IMR-90 (cell line): ENCODE measurements around the gene NPTX1. TPM values are rescaled to one million over a fixed set of nuclear protein-coding genes. Genes with fewer than 3 reads are reported as not detected.

ENCODE experiments used
- ATAC-seq: fragments of 200-7000 bp; cut with Tn5 transposase; 2 replicates; pipeline ENCODE4 v1.9.1; 2020; ENCODE audit warnings: low read depth, mild to moderate bottlenecking, moderate library complexity
- BruUV-seq: library from RNA; stranded (reverse); fragments of 400-500 nt; replicated peaks from 2 replicates; lab custom pipeline; 2021; lab: Mats Ljungman, UMichigan
- CTCF ChIA-PET: fragments of 300-600 bp; formaldehyde crosslinking; extraction: SDS; loops from one replicate; lab custom pipeline; 2021; ENCODE audit warnings: antibody characterized with exemption; lab: Yijun Ruan, JAX
- POLR2A ChIA-PET: fragments of 300-600 bp; sonication (Branson Sonifier 250); formaldehyde crosslinking; loops from one replicate; lab custom pipeline; 2022; ENCODE audit warnings: antibody characterized with exemption; ENCODE audit not compliant: unreplicated experiment; lab: Charles Lee
- DNase-seq: peaks from one replicate; pipeline ENCODE4 v3.0.0; 2013
- H2AFZ ChIP-seq: replicated peaks from 2 replicates; pipeline ENCODE3; 2013; ENCODE audit warnings: low read length, mild to moderate bottlenecking; ENCODE audit not compliant: poor library complexity
- H2AK5ac ChIP-seq: 2 replicates; pipeline ENCODE4 v1.6.1; 2013; ENCODE audit warnings: low read depth, low read length, inconsistent platforms
- H2AK9ac ChIP-seq: replicated peaks from 2 replicates; pipeline ENCODE3; 2013; ENCODE audit warnings: mild to moderate bottlenecking, low read depth, low read length, moderate library complexity; ENCODE audit not compliant: poor library complexity
- H2BK120ac ChIP-seq: 2 replicates; pipeline ENCODE4 v1.6.1; 2013; ENCODE audit warnings: low read depth, low read length, inconsistent platforms
- H2BK15ac ChIP-seq: 3 replicates; pipeline ENCODE4 v1.6.1; 2013; ENCODE audit warnings: low read depth, low read length, inconsistent platforms
- H2BK20ac ChIP-seq: 2 replicates; pipeline ENCODE4 v1.6.1; 2013; ENCODE audit warnings: low read depth, mild to moderate bottlenecking, inconsistent platforms, low read length, moderate library complexity
- H2BK5ac ChIP-seq: 2 replicates; pipeline ENCODE4 v1.6.1; 2013; ENCODE audit warnings: mild to moderate bottlenecking, low read depth, low read length, inconsistent platforms; ENCODE audit not compliant: poor library complexity, severe bottlenecking
- H3K14ac ChIP-seq: replicated peaks from 2 replicates; pipeline ENCODE4 v1.6.1; 2013; ENCODE audit warnings: low read depth, low read length, inconsistent platforms
- H3K18ac ChIP-seq: 2 replicates; pipeline ENCODE4 v1.6.1; 2013; ENCODE audit warnings: low read depth, low read length, control low read depth
- H3K23ac ChIP-seq: 2 replicates; pipeline ENCODE4 v1.6.1; 2013; ENCODE audit warnings: low read depth, low read length, inconsistent platforms
- H3K27ac ChIP-seq: 2 replicates; pipeline ENCODE4 v1.5.1; 2013; ENCODE audit warnings: mild to moderate bottlenecking, control low read depth, low read length; ENCODE audit not compliant: insufficient read depth
- H3K27me3 ChIP-seq: 2 replicates; pipeline ENCODE4 v1.6.1; 2013; ENCODE audit warnings: low read length; ENCODE audit not compliant: control insufficient read depth, insufficient read depth
- H3K36me3 ChIP-seq: 2 replicates; pipeline ENCODE4 v1.6.1; 2013; ENCODE audit warnings: low read length, mixed read lengths; ENCODE audit not compliant: control insufficient read depth, insufficient read depth
- H3K4ac ChIP-seq: 2 replicates; pipeline ENCODE4 v1.6.1; 2013; ENCODE audit warnings: low read depth, low read length, inconsistent platforms
- H3K4me1 ChIP-seq: 2 replicates; pipeline ENCODE4 v1.6.1; 2013; ENCODE audit warnings: low read length, mixed read lengths; ENCODE audit not compliant: control insufficient read depth, insufficient read depth
- H3K4me2 ChIP-seq: 2 replicates; pipeline ENCODE4 v1.6.1; 2013; ENCODE audit warnings: low read depth, mild to moderate bottlenecking, control low read depth, low read length, moderate library complexity
- H3K4me3 ChIP-seq: 2 replicates; pipeline ENCODE4 v1.5.1; 2013; ENCODE audit warnings: low read depth, mild to moderate bottlenecking, control low read depth, low read length, moderate library complexity; ENCODE audit not compliant: insufficient read depth
- H3K56ac ChIP-seq: 2 replicates; pipeline ENCODE4 v1.6.1; 2013; ENCODE audit warnings: low read length, inconsistent platforms; ENCODE audit not compliant: insufficient read depth; ENCODE audit errors: extremely low read depth
- H3K79me1 ChIP-seq, 2 experiments: 2 replicates each; pipeline ENCODE4 v1.6.1; 2013; ENCODE audit warnings: low read length in 2 of 2, inconsistent platforms in 1 of 2, low read depth in 1 of 2
- H3K9ac ChIP-seq: 2 replicates; pipeline ENCODE4 v1.6.1; 2013; ENCODE audit warnings: low read depth, low read length, control low read depth
- H3K9me1 ChIP-seq: 2 replicates; pipeline ENCODE4 v1.6.1; 2013; ENCODE audit warnings: low read length, inconsistent platforms; ENCODE audit not compliant: insufficient read depth
- H3K9me3 ChIP-seq: 2 replicates; pipeline ENCODE4 v1.6.1; 2013; ENCODE audit warnings: low read length; ENCODE audit not compliant: control insufficient read depth, insufficient read depth
- H4K20me1 ChIP-seq: 2 replicates; pipeline ENCODE4 v1.6.1; 2013; ENCODE audit warnings: low read length, inconsistent platforms; ENCODE audit not compliant: insufficient read depth
- H4K5ac ChIP-seq: 2 replicates; pipeline ENCODE4 v1.6.1; 2013; ENCODE audit warnings: mild to moderate bottlenecking, low read depth, low read length, control low read depth
- H4K8ac ChIP-seq, 2 experiments: 2 replicates each; pipeline ENCODE4 v1.6.1; 2013; ENCODE audit warnings: low read depth in 2 of 2, low read length in 2 of 2, control low read depth in 1 of 2, inconsistent platforms in 1 of 2
- H4K91ac ChIP-seq: 2 replicates; pipeline ENCODE4 v1.6.1; 2013; ENCODE audit warnings: low read depth, low read length, inconsistent platforms; ENCODE audit not compliant: insufficient read depth
- CEBPB ChIP-seq: IDR thresholded peaks from 2 replicates; pipeline ENCODE4 v1.6.1; 2012; ENCODE audit warnings: low read depth, low read length, improper control_type of control experiment
- CHD1 ChIP-seq: IDR thresholded peaks from 2 replicates; pipeline ENCODE4 v1.6.1; 2012; ENCODE audit warnings: low read depth, low read length, improper control_type of control experiment
- CTCF ChIP-seq: conservative IDR thresholded peaks from 2 replicates; pipeline ENCODE4 v1.5.1; 2012; ENCODE audit warnings: mild to moderate bottlenecking, low read depth, low read length, improper control_type of control experiment
- FOS ChIP-seq: fragments of 150-350 bp; IDR thresholded peaks from 2 replicates; pipeline ENCODE4 v1.6.1; 2016; ENCODE audit warnings: low read depth, low read length
- MAFK ChIP-seq: IDR thresholded peaks from 2 replicates; pipeline ENCODE4 v1.6.1; 2012; ENCODE audit warnings: low read depth, low read length, improper control_type of control experiment
- MAZ ChIP-seq: IDR thresholded peaks from 2 replicates; pipeline ENCODE4 v1.6.1; 2012; ENCODE audit warnings: low read depth, mild to moderate bottlenecking, low read length, improper control_type of control experiment, moderate library complexity, borderline replicate concordance
- RAD21 ChIP-seq: IDR thresholded peaks from 2 replicates; pipeline ENCODE4 v1.6.1; 2012; ENCODE audit warnings: low read length, improper control_type of control experiment
- RFX5 ChIP-seq: IDR thresholded peaks from 2 replicates; pipeline ENCODE4 v1.8.0; 2012; ENCODE audit warnings: low read depth, mild to moderate bottlenecking, low read length, moderate library complexity
- WGBS, 2 experiments: methylation state at CpG; one replicate each; pipeline versions ENCODE4 v1.1.5 to v1.1.7; 2013; ENCODE audit warnings: missing lambda C conversion rate in 2 of 2; ENCODE audit not compliant: insufficient read length in 1 of 2; ENCODE audit errors: extremely low coverage in 2 of 2; 5-methylcytosine and 5-hydroxymethylcytosine counted together
- dilution Hi-C: fragments of 300-500 bp; cut with HindIII; formaldehyde crosslinking; loops from one replicate; pipeline ENCODE4 v1.14.3; 2018; ENCODE audit warnings: low sequenced_read_pairs; ENCODE audit not compliant: unreplicated experiment
- in situ Hi-C: fragments of 300-500 bp; cut with MboI; formaldehyde crosslinking; loops from 3 replicates; pipeline ENCODE4 v1.14.3; 2019; ENCODE audit warnings: low sequenced_read_pairs, inconsistent platforms, mixed read lengths
- intact Hi-C: fragments of 100-400 bp; cut with micrococcal nuclease; formaldehyde crosslinking; loops from 2 replicates; pipeline ENCODE4 v1.10.0; 2022
- polyA plus RNA-seq, 3 experiments: library from polyadenylated mRNA; depleted of rRNA; stranded (reverse); fragments of >200 nt; gene quantifications; 2 replicates each; pipeline ENCODE4 v1.2.3, GENCODE V29; 2012; ENCODE audit warnings: low replicate concordance in 1 of 3
- total RNA-seq: library from RNA; depleted of rRNA; stranded (reverse); fragments of >200 nt; gene quantifications from 2 replicates; pipeline ENCODE4 v1.2.3, GENCODE V29; 2012
- TF ChIP-seq, protein P1 (sequence below): fragments of 150-350 bp; IDR thresholded peaks from 2 replicates; pipeline ENCODE4 v1.6.1; 2017; ENCODE audit warnings: mild to moderate bottlenecking, antibody characterized with exemption, low read length, low read depth

The NPTX1 gene
- total and polyA plus RNA-seq, 2 of the 4 experiments (the other 2 are of a cell fraction), result 20.8 to 39.5 TPM

GRCh38 chr17:80428796-80429195 is 47.6 kb downstream of the NPTX1 start:
- H3K56ac ChIP-seq, result no peak overlapping the region
- H3K27ac ChIP-seq, result no peak overlapping the region
- no peaks in the 10 kb centered on the region for H3K9me3 ChIP-seq
- H4K20me1 ChIP-seq, result peaks cover 7% of the 10 kb centered on the region
- H2AK5ac ChIP-seq, result no peak overlapping the region
- in situ Hi-C loops (loop anchor here (5.0 to 10.0 kb wide), 2 partner anchors 446 to 554 kb away; no protein-coding TSS in a partner anchor), dilution Hi-C loops (no loop called here), intact Hi-C loops (loop anchor here (5.0 kb wide), 3 partner anchors 44 to 464 kb away; no protein-coding TSS in a partner anchor)
- WGBS, 2 experiments, result 97% methylated on average over 6 of the region's 11 CpGs; no CpG with 5 or more reads in 1 of the 2 experiments
- no peaks in the 10 kb centered on the region for H3K79me1 ChIP-seq
- no peaks in the 10 kb centered on the region for H3K4me1 ChIP-seq
- no peak overlapping the region for H3K18ac ChIP-seq
- no peak overlapping the region for H4K5ac ChIP-seq
- DNase-seq (no peak), ATAC-seq (no peak)
- H2BK5ac ChIP-seq, result no peak overlapping the region
- H3K9ac ChIP-seq, result no peak overlapping the region
- no peaks in the 10 kb centered on the region for H3K9me1 ChIP-seq
- no peak overlapping the region for H3K23ac ChIP-seq
- H2AK9ac ChIP-seq, result no peak overlapping the region
- TF ChIP-seq FOS (no peak), CHD1 (no peak), CTCF (no peak), MAFK (no peak), RFX5 (no peak), RAD21 (no peak), CEBPB (no peak), MAZ (no peak)
- TF ChIP-seq, protein P1, sequence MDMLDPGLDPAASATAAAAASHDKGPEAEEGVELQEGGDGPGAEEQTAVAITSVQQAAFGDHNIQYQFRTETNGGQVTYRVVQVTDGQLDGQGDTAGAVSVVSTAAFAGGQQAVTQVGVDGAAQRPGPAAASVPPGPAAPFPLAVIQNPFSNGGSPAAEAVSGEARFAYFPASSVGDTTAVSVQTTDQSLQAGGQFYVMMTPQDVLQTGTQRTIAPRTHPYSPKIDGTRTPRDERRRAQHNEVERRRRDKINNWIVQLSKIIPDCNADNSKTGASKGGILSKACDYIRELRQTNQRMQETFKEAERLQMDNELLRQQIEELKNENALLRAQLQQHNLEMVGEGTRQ, result no peak
- H2BK20ac ChIP-seq, result no peak overlapping the region
- no peak overlapping the region for H3K14ac ChIP-seq
- H3K36me3 ChIP-seq, result peaks cover 13% of the 10 kb centered on the region; the same call in 1 of the 2 replicates
- H3K27me3 ChIP-seq, result no peaks in the 10 kb centered on the region
- H2AFZ ChIP-seq, result no peak overlapping the region
- H2BK15ac ChIP-seq, result no peak overlapping the region
- no peak overlapping the region for H2BK120ac ChIP-seq
- no TSS peak for BruUV-seq
- no peak overlapping the region for H3K4me3 ChIP-seq
- no peak overlapping the region for H4K91ac ChIP-seq
- H3K4me2 ChIP-seq, result no peak overlapping the region
- ChIA-PET CTCF (no interaction called here), POLR2A (no interaction called here)
- H3K4ac ChIP-seq, result no peak overlapping the region
- no peak overlapping the region for H4K8ac ChIP-seq
